WTC11 (cell line): ENCODE data around the gene DNM3. TPM values are rescaled to one million over a fixed set of nuclear protein-coding genes. Genes with fewer than 3 reads are reported as not detected.

Experiments
- ATAC-seq: fragments of 200-7000 bp; cut with Tn5 transposase; 2 replicates; pipeline ENCODE4 v1.10.0; 2021; ENCODE audit warnings: mild to moderate bottlenecking, moderate library complexity
- CTCF ChIA-PET: fragments of 300-600 bp; sonication (Branson Sonifier 250); formaldehyde crosslinking; loops from one replicate; lab custom pipeline; 2021; ENCODE audit warnings: antibody characterized with exemption; lab: Charles Lee
- POLR2A ChIA-PET: fragments of 350-600 bp; sonication (Branson Sonifier 250); formaldehyde crosslinking; loops from one replicate; lab custom pipeline; 2021; ENCODE audit warnings: antibody characterized with exemption; lab: Charles Lee
- DNase-seq: peaks from one replicate; pipeline ENCODE4 v3.0.0; 2021; ENCODE audit warnings: low spot score
- H3K27ac Mint-ChIP-seq: 2 replicates; pipeline ENCODE4 v1.8.0; 2021; ENCODE audit warnings: mixed read lengths
- H3K27me3 Mint-ChIP-seq: 2 replicates; pipeline ENCODE4 v1.8.0; 2021; ENCODE audit warnings: low read depth, mild to moderate bottlenecking, moderate library complexity, mixed read lengths
- H3K36me3 Mint-ChIP-seq: 2 replicates; pipeline ENCODE4 v1.8.0; 2021; ENCODE audit warnings: mixed read lengths
- H3K4me1 Mint-ChIP-seq: 2 replicates; pipeline ENCODE4 v1.8.0; 2022; ENCODE audit warnings: mixed read lengths
- H3K4me3 Mint-ChIP-seq: 2 replicates; pipeline ENCODE4 v1.8.0; 2021; ENCODE audit warnings: mild to moderate bottlenecking, moderate library complexity, mixed read lengths
- H3K9me3 Mint-ChIP-seq: 2 replicates; pipeline ENCODE4 v1.8.0; 2021; ENCODE audit warnings: mixed read lengths
- AFF4 ChIP-seq: sonication (generic); formaldehyde crosslinking; IDR thresholded peaks from 2 replicates; pipeline ENCODE4 v1.8.1; 2023; ENCODE audit warnings: mild to moderate bottlenecking, missing genetic modification reagents, borderline replicate concordance
- ATF6 ChIP-seq: sonication (generic); formaldehyde crosslinking; IDR thresholded peaks from 2 replicates; pipeline ENCODE4 v1.8.1; 2023; ENCODE audit warnings: mild to moderate bottlenecking, missing genetic modification reagents
- CBFB ChIP-seq: sonication (generic); formaldehyde crosslinking; IDR thresholded peaks from 2 replicates; pipeline ENCODE4 v1.8.1; 2022; ENCODE audit warnings: mild to moderate bottlenecking, low read depth, missing genetic modification reagents
- CDX4 ChIP-seq: fragments of 250-450 bp; sonication (Bioruptor Pico); IDR thresholded peaks from 2 replicates; pipeline ENCODE4 v1.9.0; 2021; ENCODE audit warnings: moderate library complexity, mild to moderate bottlenecking, inconsistent platforms, borderline replicate concordance
- CREB1 ChIP-seq: sonication (generic); formaldehyde crosslinking; IDR thresholded peaks from 2 replicates; pipeline ENCODE4 v1.8.0; 2023; ENCODE audit warnings: mild to moderate bottlenecking, missing genetic modification reagents
- EMX1 ChIP-seq: fragments of 250-450 bp; sonication (Bioruptor Pico); IDR thresholded peaks from 2 replicates; pipeline ENCODE4 v1.8.0; 2021; ENCODE audit warnings: mild to moderate bottlenecking
- ESRRA ChIP-seq: sonication (generic); formaldehyde crosslinking; IDR thresholded peaks from 2 replicates; pipeline ENCODE4 v1.8.1; 2022; ENCODE audit warnings: mild to moderate bottlenecking, missing genetic modification reagents, borderline replicate concordance
- GTF2I ChIP-seq: fragments of 250-450 bp; sonication (Bioruptor Pico); conservative IDR thresholded peaks from 2 replicates; pipeline ENCODE4 v1.4.0; 2021; ENCODE audit warnings: mild to moderate bottlenecking
- JUN ChIP-seq: sonication (generic); formaldehyde crosslinking; IDR thresholded peaks from 2 replicates; pipeline ENCODE4 v1.8.0; 2023; ENCODE audit warnings: mild to moderate bottlenecking, missing genetic modification reagents
- SMAD3 ChIP-seq: sonication (generic); formaldehyde crosslinking; IDR thresholded peaks from 2 replicates; pipeline ENCODE4 v1.8.0; 2022; ENCODE audit warnings: missing genetic modification reagents, mild to moderate bottlenecking, borderline replicate concordance
- SOX15 ChIP-seq: fragments of 250-450 bp; sonication (Bioruptor Pico); IDR thresholded peaks from 2 replicates; pipeline ENCODE4 v1.9.0; 2021; ENCODE audit warnings: mild to moderate bottlenecking
- TCF7 ChIP-seq: sonication (generic); formaldehyde crosslinking; IDR thresholded peaks from 2 replicates; pipeline ENCODE4 v1.8.0; 2022; ENCODE audit warnings: mild to moderate bottlenecking, low read depth, missing genetic modification reagents, moderate library complexity
- ZBTB43 ChIP-seq: sonication (generic); formaldehyde crosslinking; IDR thresholded peaks from 2 replicates; pipeline ENCODE4 v1.8.1; 2023; ENCODE audit warnings: mild to moderate bottlenecking, missing genetic modification reagents
- ZNF138 ChIP-seq: sonication (generic); formaldehyde crosslinking; conservative IDR thresholded peaks from 2 replicates; pipeline ENCODE4 v1.8.1; 2022; ENCODE audit warnings: mild to moderate bottlenecking, moderate library complexity, missing genetic modification reagents
- total RNA-seq: library from RNA; stranded (reverse); gene quantifications from 3 replicates; pipeline ENCODE4 v1.2.3, GENCODE V29; 2021
- TF ChIP-seq, protein P1 (sequence below): sonication (generic); formaldehyde crosslinking; IDR thresholded peaks from 2 replicates; pipeline ENCODE4 v1.8.0; 2022; ENCODE audit warnings: mild to moderate bottlenecking, missing genetic modification reagents
- TF ChIP-seq, protein P2 (sequence below): sonication (generic); formaldehyde crosslinking; IDR thresholded peaks from 2 replicates; pipeline ENCODE4 v1.8.1; 2022; ENCODE audit warnings: low read depth, mild to moderate bottlenecking, moderate library complexity, missing genetic modification reagents, borderline replicate concordance
- TF ChIP-seq, protein P3 (sequence below): sonication (generic); formaldehyde crosslinking; IDR thresholded peaks from 2 replicates; pipeline ENCODE4 v1.8.0; 2022; ENCODE audit warnings: missing genetic modification reagents
- TF ChIP-seq, protein P4 (sequence below): sonication (generic); formaldehyde crosslinking; IDR thresholded peaks from 2 replicates; pipeline ENCODE4 v1.8.0; 2022; ENCODE audit warnings: mild to moderate bottlenecking, missing genetic modification reagents

The DNM3 gene
- total RNA-seq, 1 experiment from 2014 or later = 1.9 TPM

GRCh38 chr1:172293429-172293828 lies 452.1 kb downstream of the DNM3 start:
- no peak for TF ChIP-seq ATF6 (CRISPR knock-in tag)
- no peak for TF ChIP-seq CREB1 (CRISPR knock-in tag)
- TF ChIP-seq SMAD3 (CRISPR knock-in tag) = no peak
- TF ChIP-seq, protein P1, sequence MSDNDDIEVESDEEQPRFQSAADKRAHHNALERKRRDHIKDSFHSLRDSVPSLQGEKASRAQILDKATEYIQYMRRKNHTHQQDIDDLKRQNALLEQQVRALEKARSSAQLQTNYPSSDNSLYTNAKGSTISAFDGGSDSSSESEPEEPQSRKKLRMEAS (CRISPR knock-in tag) = no peak
- no peak for TF ChIP-seq GTF2I (CRISPR knock-in tag)
- TF ChIP-seq ZBTB43 (CRISPR knock-in tag) = no peak
- TF ChIP-seq ZNF138 (CRISPR knock-in tag) = no peak
- TF ChIP-seq SOX15 (CRISPR knock-in tag) = no peak
- TF ChIP-seq TCF7 (CRISPR knock-in tag) = no peak
- TF ChIP-seq, protein P2, sequence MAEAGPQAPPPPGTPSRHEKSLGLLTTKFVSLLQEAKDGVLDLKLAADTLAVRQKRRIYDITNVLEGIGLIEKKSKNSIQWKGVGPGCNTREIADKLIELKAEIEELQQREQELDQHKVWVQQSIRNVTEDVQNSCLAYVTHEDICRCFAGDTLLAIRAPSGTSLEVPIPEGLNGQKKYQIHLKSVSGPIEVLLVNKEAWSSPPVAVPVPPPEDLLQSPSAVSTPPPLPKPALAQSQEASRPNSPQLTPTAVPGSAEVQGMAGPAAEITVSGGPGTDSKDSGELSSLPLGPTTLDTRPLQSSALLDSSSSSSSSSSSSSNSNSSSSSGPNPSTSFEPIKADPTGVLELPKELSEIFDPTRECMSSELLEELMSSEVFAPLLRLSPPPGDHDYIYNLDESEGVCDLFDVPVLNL (CRISPR knock-in tag) = no peak
- TF ChIP-seq JUN = no peak
- TF ChIP-seq CDX4 (CRISPR knock-in tag) = no peak
- no peak for TF ChIP-seq EMX1
- no peak for TF ChIP-seq CBFB (CRISPR knock-in tag)
- TF ChIP-seq, protein P3, sequence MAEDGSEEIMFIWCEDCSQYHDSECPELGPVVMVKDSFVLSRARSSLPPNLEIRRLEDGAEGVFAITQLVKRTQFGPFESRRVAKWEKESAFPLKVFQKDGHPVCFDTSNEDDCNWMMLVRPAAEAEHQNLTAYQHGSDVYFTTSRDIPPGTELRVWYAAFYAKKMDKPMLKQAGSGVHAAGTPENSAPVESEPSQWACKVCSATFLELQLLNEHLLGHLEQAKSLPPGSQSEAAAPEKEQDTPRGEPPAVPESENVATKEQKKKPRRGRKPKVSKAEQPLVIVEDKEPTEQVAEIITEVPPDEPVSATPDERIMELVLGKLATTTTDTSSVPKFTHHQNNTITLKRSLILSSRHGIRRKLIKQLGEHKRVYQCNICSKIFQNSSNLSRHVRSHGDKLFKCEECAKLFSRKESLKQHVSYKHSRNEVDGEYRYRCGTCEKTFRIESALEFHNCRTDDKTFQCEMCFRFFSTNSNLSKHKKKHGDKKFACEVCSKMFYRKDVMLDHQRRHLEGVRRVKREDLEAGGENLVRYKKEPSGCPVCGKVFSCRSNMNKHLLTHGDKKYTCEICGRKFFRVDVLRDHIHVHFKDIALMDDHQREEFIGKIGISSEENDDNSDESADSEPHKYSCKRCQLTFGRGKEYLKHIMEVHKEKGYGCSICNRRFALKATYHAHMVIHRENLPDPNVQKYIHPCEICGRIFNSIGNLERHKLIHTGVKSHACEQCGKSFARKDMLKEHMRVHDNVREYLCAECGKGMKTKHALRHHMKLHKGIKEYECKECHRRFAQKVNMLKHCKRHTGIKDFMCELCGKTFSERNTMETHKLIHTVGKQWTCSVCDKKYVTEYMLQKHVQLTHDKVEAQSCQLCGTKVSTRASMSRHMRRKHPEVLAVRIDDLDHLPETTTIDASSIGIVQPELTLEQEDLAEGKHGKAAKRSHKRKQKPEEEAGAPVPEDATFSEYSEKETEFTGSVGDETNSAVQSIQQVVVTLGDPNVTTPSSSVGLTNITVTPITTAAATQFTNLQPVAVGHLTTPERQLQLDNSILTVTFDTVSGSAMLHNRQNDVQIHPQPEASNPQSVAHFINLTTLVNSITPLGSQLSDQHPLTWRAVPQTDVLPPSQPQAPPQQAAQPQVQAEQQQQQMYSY (CRISPR knock-in tag) = no peak
- TF ChIP-seq, all 79 proteins: peak for 0
- no peaks in the 10 kb centered on the region for H3K27me3 Mint-ChIP-seq
- no peak overlapping the region for H3K4me3 Mint-ChIP-seq
- ChIA-PET POLR2A (no interaction called here), CTCF (no interaction called here)
- no peak overlapping the region for H3K27ac Mint-ChIP-seq
- ATAC-seq (no peak), DNase-seq (no peak)
- no peaks in the 10 kb centered on the region for H3K9me3 Mint-ChIP-seq
- no peaks in the 10 kb centered on the region for H3K4me1 Mint-ChIP-seq
- H3K36me3 Mint-ChIP-seq = no peaks in the 10 kb centered on the region

- no peaks in the 10 kb centered on the region for H3K4me1 Mint-ChIP-seq
- no peak for DNase-seq
- POLR2A ChIA-PET = no interaction called here
- CTCF ChIA-PET = no interaction called here
- H3K9me3 Mint-ChIP-seq = peaks cover 34% of the 10 kb centered on the region
- no peak overlapping the region for H3K4me3 Mint-ChIP-seq
- no peaks in the 10 kb centered on the region; the same call in 1 of the 2 replicates for H3K27me3 Mint-ChIP-seq
- ATAC-seq = no peak
- H3K36me3 Mint-ChIP-seq = peaks cover 25% of the 10 kb centered on the region
- no peak overlapping the region for H3K27ac Mint-ChIP-seq
- no peak for TF ChIP-seq AFF4
- TF ChIP-seq JUN = no peak
- TF ChIP-seq, protein P4, sequence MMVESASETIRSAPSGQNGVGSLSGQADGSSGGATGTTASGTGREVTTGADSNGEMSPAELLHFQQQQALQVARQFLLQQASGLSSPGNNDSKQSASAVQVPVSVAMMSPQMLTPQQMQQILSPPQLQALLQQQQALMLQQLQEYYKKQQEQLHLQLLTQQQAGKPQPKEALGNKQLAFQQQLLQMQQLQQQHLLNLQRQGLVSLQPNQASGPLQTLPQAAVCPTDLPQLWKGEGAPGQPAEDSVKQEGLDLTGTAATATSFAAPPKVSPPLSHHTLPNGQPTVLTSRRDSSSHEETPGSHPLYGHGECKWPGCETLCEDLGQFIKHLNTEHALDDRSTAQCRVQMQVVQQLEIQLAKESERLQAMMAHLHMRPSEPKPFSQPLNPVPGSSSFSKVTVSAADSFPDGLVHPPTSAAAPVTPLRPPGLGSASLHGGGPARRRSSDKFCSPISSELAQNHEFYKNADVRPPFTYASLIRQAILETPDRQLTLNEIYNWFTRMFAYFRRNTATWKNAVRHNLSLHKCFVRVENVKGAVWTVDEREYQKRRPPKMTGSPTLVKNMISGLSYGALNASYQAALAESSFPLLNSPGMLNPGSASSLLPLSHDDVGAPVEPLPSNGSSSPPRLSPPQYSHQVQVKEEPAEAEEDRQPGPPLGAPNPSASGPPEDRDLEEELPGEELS = no peak
- no peak for TF ChIP-seq ESRRA (CRISPR knock-in tag)
These were observed 456.8 kb downstream of the DNM3 start for GRCh38 chr1:172298141-172298540.
